Esophagus squamous epithelium (tissue), 5 donors: ENCODE measurements around the gene REG4. TPM values are rescaled to one million over a fixed set of nuclear protein-coding genes. Genes with fewer than 3 reads are reported as not detected.

Source experiments
- DNase-seq: peaks from one replicate; lab custom pipeline; 2025; lab: John Stamatoyannopoulos, UW
- H3K27ac ChIP-seq, 4 donors: fragments of 200-600 bp; sonication (generic); one replicate each; pipeline ENCODE4 v1.5.1; 2016 to 2019; ENCODE audit warnings: mild to moderate bottlenecking in 1 of 4
- H3K27me3 ChIP-seq, 4 donors: fragments of 200-600 bp; sonication (generic); 1 replicate in 3 of 4; 2 replicates in 1 of 4; pipeline versions ENCODE4 v1.5.1 to v1.6.0; 2017 to 2021; ENCODE audit warnings: antibody characterized with exemption in 1 of 4
- H3K36me3 ChIP-seq, 3 donors: fragments of 200-600 bp; sonication (generic); one replicate each; pipeline ENCODE4 v1.5.1; 2016 to 2019
- H3K4me1 ChIP-seq, 3 donors: fragments of 200-600 bp; sonication (generic); one replicate each; pipeline ENCODE4 v1.5.1; 2017 to 2019
- H3K4me3 ChIP-seq, 4 donors: fragments of 200-600 bp; sonication (generic); 1 replicate in 3 of 4; 2 replicates in 1 of 4; pipeline ENCODE4 v1.5.1; 2016 to 2019; ENCODE audit warnings: mild to moderate bottlenecking in 2 of 4, moderate library complexity in 1 of 4
- H3K9me3 ChIP-seq, 3 donors: fragments of 200-600 bp; sonication (generic); one replicate each; pipeline ENCODE4 v1.5.1; 2016 to 2019
- CTCF ChIP-seq, 6 experiments: fragments of 450-650 bp in 4 of 6; fragments of 200-600 bp in 2 of 6; sonication (generic) in 2 of 6; IDR thresholded peaks; one replicate each; pipeline ENCODE4 v1.5.1; 2016 to 2019; ENCODE audit warnings: antibody characterized with exemption in 6 of 6, mild to moderate bottlenecking in 4 of 6, moderate library complexity in 4 of 6
- POLR2A ChIP-seq, 4 donors: fragments of 450-650 bp; IDR thresholded peaks; one replicate each; pipeline ENCODE4 v1.6.1; 2017; ENCODE audit warnings: antibody characterized with exemption in 4 of 4, mild to moderate bottlenecking in 4 of 4, moderate library complexity in 3 of 4
- WGBS, 2 donors: methylation state at CpG; one replicate each; pipeline ENCODE4 v1.1.5; 2018; 5-methylcytosine and 5-hydroxymethylcytosine counted together
- intact Hi-C: fragments of 100-400 bp; cut with DNase I; formaldehyde crosslinking; loops from one replicate; pipeline ENCODE4 v1.15.0; 2022
- total RNA-seq, 4 donors: library from RNA; depleted of rRNA; stranded (reverse); fragments of >200 nt; gene quantifications; one replicate each; pipeline ENCODE4 v1.1.0, GENCODE V29; 2016
- donor health status: DM: yes; HTN: yes; CAD: no.

Gene REG4
- total RNA-seq, 4 donors from 2014 or later = not detected

- no peak overlapping the region for H3K27ac ChIP-seq
- no peak for DNase-seq
- intact Hi-C loops = no loop called here
- TF ChIP-seq POLR2A (IDR thresholded peaks at IDR 0.05) = no peak
- no peak for TF ChIP-seq CTCF (IDR thresholded peaks at IDR 0.05)
- no peak overlapping the region for H3K4me3 ChIP-seq
- peaks cover 0 to 4% (median 0%) of the 10 kb centered on the region in 4 donors for H3K27me3 ChIP-seq
- no peaks in the 10 kb centered on the region for H3K9me3 ChIP-seq
- H3K4me1 ChIP-seq = no peaks in the 10 kb centered on the region
- no peaks in the 10 kb centered on the region for H3K36me3 ChIP-seq
- WGBS, 2 donors = 60 to 69% methylated on average over 2 of the region's 2 CpGs
Measured at GRCh38 chr1:119816407-119816806, 5.1 kb upstream of the REG4 start.

- intact Hi-C loops = no loop called here
- no peaks in the 10 kb centered on the region for H3K36me3 ChIP-seq
- H3K4me1 ChIP-seq = no peaks in the 10 kb centered on the region
- H3K9me3 ChIP-seq = no peaks in the 10 kb centered on the region
- H3K27ac ChIP-seq = no peak overlapping the region
- WGBS, 2 donors = 67 to 74% methylated on average over 7 of the region's 7 CpGs
- DNase-seq = no peak
- no peak for TF ChIP-seq POLR2A (IDR thresholded peaks at IDR 0.05)
- H3K27me3 ChIP-seq = peaks cover 0 to 4% (median 0%) of the 10 kb centered on the region in 4 donors
- no peak overlapping the region for H3K4me3 ChIP-seq
Measured at GRCh38 chr1:119815928-119816327, 4.7 kb upstream of the REG4 start.

- intact Hi-C loops = no loop called here
- no peak overlapping the region for H3K4me3 ChIP-seq
- H3K27me3 ChIP-seq = peaks cover 0 to 4% (median 0%) of the 10 kb centered on the region in 4 donors
- H3K36me3 ChIP-seq = no peaks in the 10 kb centered on the region
- TF ChIP-seq POLR2A (IDR thresholded peaks at IDR 0.05) (no peak), CTCF (IDR thresholded peaks at IDR 0.05) (no peak)
- H3K27ac ChIP-seq = no peak overlapping the region
- DNase-seq = no peak
- H3K4me1 ChIP-seq = no peaks in the 10 kb centered on the region
- H3K9me3 ChIP-seq = no peaks in the 10 kb centered on the region
- 72 to 81% methylated on average over 3 of the region's 3 CpGs for WGBS, 2 donors
Measured at GRCh38 chr1:119815361-119815760, 4.1 kb upstream of the REG4 start.

GRCh38 chr1:119814288-119814687 lies 3.0 kb upstream of the REG4 start:
- WGBS, 2 donors = 58 to 69% methylated on average over 1 of the region's 1 CpG

GRCh38 chr1:119811985-119812557 lies 811 bp upstream of the REG4 start:
- no peak for DNase-seq
- Histone ChIP-seq H3K27me3 (peaks cover 0 to 19% (median 0%) of the 10 kb centered on the region in 4 donors), H3K9me3 (no peaks in the 10 kb centered on the region), H3K4me3 (no peak overlapping the region), H3K4me1 (peaks cover 0 to 4% (median 0%) of the 10 kb centered on the region in 3 donors), H3K27ac (no peak overlapping the region), H3K36me3 (no peaks in the 10 kb centered on the region)
- WGBS, 2 donors = 72 to 77% methylated on average over 2 of the region's 2 CpGs
- TF ChIP-seq POLR2A (IDR thresholded peaks at IDR 0.05) = no peak
- TF ChIP-seq CTCF (IDR thresholded peaks at IDR 0.05) = no peak
- intact Hi-C loops = no loop called here

More at GRCh38 chr1:119814288-119814687, 3.0 kb upstream of the REG4 start:
- intact Hi-C loops = no loop called here
- peaks cover 0 to under 1% (median 0%) of the 10 kb centered on the region in 3 donors for H3K4me1 ChIP-seq
- DNase-seq = no peak
- H3K27ac ChIP-seq = no peak overlapping the region
- no peak overlapping the region for H3K4me3 ChIP-seq
- peaks cover 0 to 4% (median 0%) of the 10 kb centered on the region in 4 donors for H3K27me3 ChIP-seq
- no peaks in the 10 kb centered on the region for H3K36me3 ChIP-seq
- no peaks in the 10 kb centered on the region for H3K9me3 ChIP-seq
- TF ChIP-seq POLR2A (IDR thresholded peaks at IDR 0.05) (no peak), CTCF (IDR thresholded peaks at IDR 0.05) (no peak)
